Urinary bladder (tissue), 4 donors: ENCODE results near the gene HPX. TPM values are rescaled to one million over a fixed set of nuclear protein-coding genes. Genes with fewer than 3 reads are reported as not detected.

ENCODE experiments used
- DNase-seq: peaks from one replicate; pipeline ENCODE4 v3.0.0-alpha.2; 2015; ENCODE audit errors: extremely low spot score
- H3K27ac ChIP-seq: one replicate; pipeline ENCODE4 v1.5.1; 2013; ENCODE audit warnings: low read depth, mild to moderate bottlenecking, moderate library complexity
- H3K36me3 ChIP-seq: one replicate; pipeline ENCODE4 v1.6.1; 2013; ENCODE audit warnings: mild to moderate bottlenecking, moderate library complexity; ENCODE audit not compliant: insufficient read depth
- H3K4me1 ChIP-seq: one replicate; pipeline ENCODE4 v1.6.1; 2013; ENCODE audit warnings: mild to moderate bottlenecking, moderate library complexity; ENCODE audit not compliant: insufficient read depth
- H3K4me3 ChIP-seq: one replicate; pipeline ENCODE4 v1.5.1; 2013; ENCODE audit warnings: low read depth, low read length
- WGBS: extraction: QIAGEN DNeasy Blood & Tissue Kit; methylation state at CpG from one replicate; pipeline ENCODE4 v1.1.7; 2013; 5-methylcytosine and 5-hydroxymethylcytosine counted together
- polyA plus RNA-seq: library from polyadenylated mRNA; stranded (reverse); fragments of 200-250 nt; gene quantifications from one replicate; pipeline ENCODE4 v1.2.3, GENCODE V29; 2013
- total RNA-seq: library from RNA; depleted of rRNA; stranded (reverse); fragments of >200 nt; gene quantifications from one replicate; pipeline ENCODE4 v1.2.3, GENCODE V29; 2014
- donor health status: healthy with polysubstance abuse.
- donor health status: healthy.

The HPX gene
- total and polyA plus RNA-seq, 2 donors = 1.1 to 3.3 TPM

GRCh38 chr11:6417907-6418556 is 22.8 kb downstream of the HPX start:
- H3K36me3 ChIP-seq = no peaks in the 10 kb centered on the region
- H3K4me3 ChIP-seq = peak overlapping the region; percentile 91
- WGBS = 19% methylated on average over 7 of the region's 7 CpGs
- DNase-seq = no peak
- no peaks in the 10 kb centered on the region for H3K4me1 ChIP-seq
- H3K27ac ChIP-seq = no peak overlapping the region

DNA sequence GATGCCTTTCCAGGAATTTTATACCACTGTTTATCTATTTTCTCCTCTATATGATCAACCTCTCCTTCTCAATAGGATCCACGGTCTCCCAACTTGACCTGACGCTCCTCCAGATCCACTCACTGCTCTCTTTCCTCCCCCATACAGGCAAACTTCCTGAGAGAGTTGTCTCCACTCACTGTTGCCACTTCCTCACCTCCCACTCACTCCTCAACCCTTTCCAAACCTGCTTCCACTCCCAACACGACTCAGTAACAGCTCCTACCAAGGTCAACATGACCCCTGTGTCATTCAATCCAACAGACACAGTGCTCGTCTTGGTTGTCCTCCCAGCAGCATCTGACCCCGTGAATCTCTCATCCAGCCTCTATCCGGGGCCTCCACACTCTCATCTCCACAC is 25.0 kb downstream of the HPX start:
- no peaks in the 10 kb centered on the region for H3K4me1 ChIP-seq
- no peaks in the 10 kb centered on the region for H3K36me3 ChIP-seq
- H3K27ac ChIP-seq = no peak overlapping the region
- WGBS = 84% methylated on average over 6 of the region's 6 CpGs
- DNase-seq = no peak
- H3K4me3 ChIP-seq = no peak overlapping the region

DNA sequence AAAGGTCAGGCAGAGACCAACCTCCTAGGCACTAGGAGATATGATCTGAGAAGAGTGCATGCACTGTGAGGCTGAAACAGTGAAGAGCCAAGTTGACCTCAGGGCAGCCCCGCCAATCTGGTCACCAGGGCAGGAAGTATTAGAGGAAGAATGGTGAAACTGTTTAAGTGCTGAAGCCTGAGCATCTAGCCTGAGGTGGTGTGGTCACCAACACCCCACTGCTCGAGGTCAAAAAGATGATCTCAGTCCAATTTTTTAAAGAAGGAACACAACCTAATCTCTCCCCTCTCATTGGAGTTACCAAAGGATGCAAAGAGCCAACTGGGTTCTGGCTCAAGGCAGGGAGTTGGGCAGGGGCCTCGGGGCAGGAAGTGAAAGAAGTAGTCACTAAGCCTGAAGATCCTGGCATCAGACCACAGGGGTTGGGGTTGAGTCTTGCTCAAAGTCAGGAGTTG is 25.9 kb downstream of the HPX start:
- DNase-seq = no peak
- Histone ChIP-seq H3K4me3 (no peak overlapping the region), H3K27ac (no peak overlapping the region), H3K4me1 (no peaks in the 10 kb centered on the region), H3K36me3 (no peaks in the 10 kb centered on the region)
- WGBS = 79% methylated on average over 3 of the region's 3 CpGs

- Histone ChIP-seq H3K4me1 (no peaks in the 10 kb centered on the region), H3K27ac (no peak overlapping the region), H3K36me3 (no peaks in the 10 kb centered on the region), H3K4me3 (no peak overlapping the region)
- no peak for DNase-seq
- WGBS = 77% methylated on average over 12 of the region's 12 CpGs
These were observed 27.0 kb downstream of the HPX start for GRCh38 chr11:6413791-6414201.

GRCh38 chr11:6411594-6412031 is 29.2 kb downstream of the HPX start:
- H3K36me3 ChIP-seq = no peaks in the 10 kb centered on the region
- no peaks in the 10 kb centered on the region for H3K4me1 ChIP-seq
- H3K27ac ChIP-seq = no peak overlapping the region
- H3K4me3 ChIP-seq = no peak overlapping the region
- no peak for DNase-seq
- WGBS = 85% methylated on average over 10 of the region's 10 CpGs

DNA sequence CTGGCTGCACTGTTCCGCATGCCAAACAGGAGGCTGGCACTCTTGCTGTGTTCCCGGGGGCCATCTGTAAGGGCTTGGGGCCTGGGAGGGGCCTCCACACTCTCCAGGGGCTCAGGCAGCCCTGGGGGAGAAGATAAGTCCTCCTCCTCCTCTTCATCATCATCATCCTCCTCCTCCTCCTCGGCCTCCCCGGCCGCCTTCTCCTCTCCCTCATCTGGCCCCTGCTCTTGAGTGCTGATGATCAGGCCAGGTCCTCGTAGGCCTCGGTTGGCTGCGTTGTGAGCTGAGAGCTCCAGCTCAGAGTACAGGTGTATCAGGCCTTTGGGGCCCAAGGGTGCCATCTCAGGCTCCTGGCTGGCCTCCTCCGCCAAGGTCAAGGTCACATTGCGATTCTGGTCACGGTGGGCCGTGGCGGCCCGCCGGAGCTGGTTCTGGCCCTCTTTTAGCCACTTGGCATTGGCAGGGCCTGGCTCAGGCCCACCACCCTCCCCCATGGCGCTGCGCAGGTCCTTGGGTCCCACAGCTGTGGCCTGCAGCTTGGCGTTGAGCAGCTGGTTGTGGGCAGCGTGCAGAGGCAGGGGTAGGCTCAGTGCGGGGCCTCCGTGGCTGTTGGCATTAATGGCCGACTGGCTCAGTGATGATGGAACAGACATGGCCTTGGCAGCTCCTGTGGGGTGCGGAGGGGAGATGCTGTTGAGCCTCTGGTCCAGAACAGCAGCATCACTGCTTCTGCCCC is 29.9 kb downstream of the HPX start:
- H3K4me3 ChIP-seq = no peak overlapping the region
- WGBS = 93% methylated on average over 23 of the region's 23 CpGs
- no peak for DNase-seq
- no peaks in the 10 kb centered on the region for H3K4me1 ChIP-seq
- H3K36me3 ChIP-seq = no peaks in the 10 kb centered on the region
- H3K27ac ChIP-seq = no peak overlapping the region

DNA sequence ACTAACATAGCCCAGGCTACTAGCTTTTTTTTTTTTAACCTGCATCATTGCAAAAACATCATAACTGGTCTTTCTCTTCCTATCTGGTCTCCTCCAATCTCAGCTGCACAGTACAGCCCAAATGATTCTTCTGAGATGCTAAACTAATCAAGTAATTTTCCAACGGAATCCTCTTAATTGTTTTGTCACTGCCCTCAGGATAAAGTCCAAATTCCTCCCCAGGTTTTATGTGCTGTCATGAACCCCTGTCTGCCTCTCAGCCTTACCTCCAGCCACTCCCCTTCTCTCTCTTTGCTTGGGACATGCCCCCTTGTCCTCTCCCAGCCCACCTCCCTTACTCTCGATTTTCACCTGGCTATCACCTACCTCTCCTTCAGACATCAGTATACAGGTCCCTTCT is 34.4 kb downstream of the HPX start:
- Histone ChIP-seq H3K27ac (no peak overlapping the region), H3K4me1 (no peaks in the 10 kb centered on the region), H3K4me3 (no peak overlapping the region), H3K36me3 (no peaks in the 10 kb centered on the region)
- 47% methylated on average over 2 of the region's 2 CpGs for WGBS
- DNase-seq = no peak

- no peak overlapping the region for H3K27ac ChIP-seq
- no peak for DNase-seq
- no peak overlapping the region for H3K4me3 ChIP-seq
- no peaks in the 10 kb centered on the region for H3K36me3 ChIP-seq
- WGBS = 92% methylated on average over 6 of the region's 6 CpGs
- H3K4me1 ChIP-seq = no peaks in the 10 kb centered on the region
These were observed 34.9 kb downstream of the HPX start for GRCh38 chr11:6405846-6406245.

GRCh38 chr11:6405052-6405667 is 35.6 kb downstream of the HPX start:
- no peaks in the 10 kb centered on the region for H3K36me3 ChIP-seq
- 59% methylated on average over 13 of the region's 13 CpGs for WGBS
- H3K27ac ChIP-seq = no peak overlapping the region
- H3K4me3 ChIP-seq = no peak overlapping the region
- no peak for DNase-seq
- no peaks in the 10 kb centered on the region for H3K4me1 ChIP-seq

DNA sequence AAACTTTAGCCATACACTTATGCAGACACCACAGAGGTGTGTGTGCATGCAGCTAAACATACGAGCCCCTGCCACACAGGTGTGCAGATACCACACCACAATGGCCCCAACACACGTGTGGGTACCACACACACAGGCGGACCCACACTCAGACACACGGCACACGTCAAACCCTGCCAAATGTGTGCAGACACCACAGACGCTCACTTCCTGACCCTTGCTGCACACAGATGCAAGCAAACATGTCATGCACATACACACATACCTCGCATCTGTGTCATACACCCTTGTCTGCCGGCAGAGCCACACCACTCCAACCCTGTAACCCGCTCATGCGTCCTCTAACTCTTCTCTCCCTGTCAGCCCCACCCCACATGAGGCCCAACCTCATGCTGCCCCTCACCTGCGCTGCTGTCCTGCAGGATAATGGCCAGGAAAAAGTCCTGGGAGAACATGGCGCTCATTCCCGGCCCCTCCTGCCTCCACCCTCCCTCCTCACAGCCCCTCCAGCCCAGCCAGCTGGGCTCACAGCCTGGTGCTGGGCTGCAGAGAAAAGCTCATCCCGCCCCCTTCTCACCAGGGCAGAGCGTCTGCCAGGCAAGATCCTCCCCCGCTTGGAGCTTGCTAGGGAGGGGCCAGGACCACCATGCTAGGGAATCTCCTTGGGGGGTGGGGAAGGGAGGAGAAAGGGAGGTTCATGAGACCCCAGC is 36.3 kb downstream of the HPX start:
- no peaks in the 10 kb centered on the region for H3K4me1 ChIP-seq
- H3K4me3 ChIP-seq = no peak overlapping the region
- WGBS = 62% methylated on average over 16 of the region's 16 CpGs
- no peaks in the 10 kb centered on the region for H3K36me3 ChIP-seq
- DNase-seq = no peak
- H3K27ac ChIP-seq = no peak overlapping the region

DNA sequence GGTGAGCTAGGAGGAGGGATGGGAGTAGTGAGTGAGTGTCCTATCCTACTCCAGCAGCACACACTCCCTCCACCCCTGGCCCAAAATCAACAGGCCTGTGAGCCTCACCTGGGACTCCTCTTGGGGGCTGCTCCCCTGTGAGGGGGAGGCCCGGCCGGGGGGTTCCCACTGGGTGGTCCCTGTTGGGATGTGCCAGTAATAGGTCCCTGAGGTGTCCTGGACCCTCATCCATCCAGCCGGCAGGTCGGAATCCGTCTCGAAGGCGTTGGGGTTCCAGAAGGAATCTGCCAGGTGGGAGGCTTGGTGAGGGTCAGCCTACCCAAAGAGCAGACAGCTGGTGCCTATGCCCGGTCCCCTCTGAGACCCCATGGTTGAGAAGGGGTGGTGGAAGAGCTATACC is 37.2 kb downstream of the HPX start:
- no peaks in the 10 kb centered on the region for H3K4me1 ChIP-seq
- no peak overlapping the region for H3K4me3 ChIP-seq
- H3K27ac ChIP-seq = no peak overlapping the region
- H3K36me3 ChIP-seq = no peaks in the 10 kb centered on the region
- no peak for DNase-seq
- WGBS = 90% methylated on average over 8 of the region's 8 CpGs

DNA sequence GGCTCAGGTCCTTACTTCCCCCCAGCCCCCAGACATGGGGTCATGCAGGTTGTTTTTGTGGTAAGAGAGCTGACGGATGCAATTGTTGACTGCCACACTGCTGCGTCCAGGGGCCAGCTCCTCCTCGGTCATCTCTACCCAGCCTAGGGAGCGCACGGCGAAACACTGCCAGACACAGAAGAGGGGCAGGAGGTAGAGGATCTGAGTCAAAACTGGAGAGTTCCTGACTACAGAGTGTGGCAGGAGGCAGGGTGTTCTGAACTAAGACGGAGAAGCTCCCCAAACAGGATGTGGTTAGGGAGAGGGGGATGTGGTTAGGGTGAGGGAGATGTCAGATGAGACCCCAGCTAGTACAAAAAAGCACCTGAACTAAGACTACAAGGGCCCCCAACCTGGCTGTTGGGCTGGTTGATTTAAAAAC is 38.2 kb downstream of the HPX start:
- H3K4me3 ChIP-seq = no peak overlapping the region
- no peaks in the 10 kb centered on the region for H3K4me1 ChIP-seq
- no peak for DNase-seq
- H3K27ac ChIP-seq = no peak overlapping the region
- 85% methylated on average over 7 of the region's 7 CpGs for WGBS
- H3K36me3 ChIP-seq = no peaks in the 10 kb centered on the region

GRCh38 chr11:6402061-6402470 is 38.7 kb downstream of the HPX start:
- Histone ChIP-seq H3K4me1 (no peaks in the 10 kb centered on the region), H3K27ac (no peak overlapping the region), H3K4me3 (no peak overlapping the region), H3K36me3 (no peaks in the 10 kb centered on the region)
- 86% methylated on average over 12 of the region's 12 CpGs for WGBS
- DNase-seq = no peak
